Liver (tissue), 3 donors: ENCODE data around the gene NR3C1.

Experiments
- EGR1 ChIP-seq, 2 donors: IDR thresholded peaks; 2 replicates each; pipeline ENCODE4 v1.6.1; 2016 to 2018; ENCODE audit warnings: antibody characterized with exemption in 2 of 2, low read depth in 2 of 2
- FOXA1 ChIP-seq: IDR thresholded peaks from 2 replicates; pipeline ENCODE4 v1.6.1; 2016; ENCODE audit warnings: antibody characterized with exemption
- JUND ChIP-seq, 2 donors: IDR thresholded peaks; 2 replicates each; pipeline ENCODE4 v1.6.1; 2016; ENCODE audit warnings: antibody characterized with exemption in 2 of 2
- RAD21 ChIP-seq, 2 donors: IDR thresholded peaks; 2 replicates each; pipeline ENCODE4 v1.6.1; 2016; ENCODE audit warnings: antibody characterized with exemption in 2 of 2, mild to moderate bottlenecking in 2 of 2
- SP1 ChIP-seq: IDR thresholded peaks from 2 replicates; pipeline ENCODE4 v1.6.1; 2018; ENCODE audit warnings: antibody characterized with exemption, mild to moderate bottlenecking
- TAF1 ChIP-seq: conservative IDR thresholded peaks from 2 replicates; pipeline ENCODE4 v1.6.1; 2016; ENCODE audit warnings: antibody characterized with exemption, mild to moderate bottlenecking
- YY1 ChIP-seq: IDR thresholded peaks from 2 replicates; pipeline ENCODE4 v1.6.1; 2016; ENCODE audit warnings: antibody characterized with exemption, mild to moderate bottlenecking
- TF ChIP-seq, protein P1 (sequence below): fragments of 150-350 bp; IDR thresholded peaks from 2 replicates; pipeline ENCODE4 v1.5.1; 2017; ENCODE audit warnings: improper control_type of control experiment, low read depth, low read length; ENCODE audit not compliant: missing input control
- TF ChIP-seq, protein P2 (sequence below): IDR thresholded peaks from 2 replicates; pipeline ENCODE4 v1.6.1; 2016; ENCODE audit warnings: antibody characterized with exemption, mild to moderate bottlenecking
- donor health status: healthy.
- donor health status: healthy.

DNA sequence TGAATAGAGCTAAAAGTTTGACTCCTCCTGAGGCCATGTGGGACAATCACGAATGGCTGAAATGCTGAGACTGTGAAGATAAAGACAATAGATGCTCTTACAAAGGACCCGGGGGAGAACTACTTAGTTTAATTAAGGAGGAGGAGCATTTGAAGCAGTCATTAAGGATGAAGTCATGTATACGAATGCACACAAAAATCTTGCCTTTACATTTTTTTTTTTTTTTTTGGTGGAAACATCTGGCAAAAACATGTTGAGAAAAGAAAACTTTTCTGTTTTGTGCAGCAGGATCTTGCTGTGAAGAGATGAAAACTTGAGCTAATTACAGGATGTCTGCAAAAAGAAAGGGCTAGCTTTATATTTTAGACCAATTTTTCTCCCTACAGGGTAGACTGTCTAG is 42.3 kb upstream of the NR3C1 start:
- TF ChIP-seq, protein P1, sequence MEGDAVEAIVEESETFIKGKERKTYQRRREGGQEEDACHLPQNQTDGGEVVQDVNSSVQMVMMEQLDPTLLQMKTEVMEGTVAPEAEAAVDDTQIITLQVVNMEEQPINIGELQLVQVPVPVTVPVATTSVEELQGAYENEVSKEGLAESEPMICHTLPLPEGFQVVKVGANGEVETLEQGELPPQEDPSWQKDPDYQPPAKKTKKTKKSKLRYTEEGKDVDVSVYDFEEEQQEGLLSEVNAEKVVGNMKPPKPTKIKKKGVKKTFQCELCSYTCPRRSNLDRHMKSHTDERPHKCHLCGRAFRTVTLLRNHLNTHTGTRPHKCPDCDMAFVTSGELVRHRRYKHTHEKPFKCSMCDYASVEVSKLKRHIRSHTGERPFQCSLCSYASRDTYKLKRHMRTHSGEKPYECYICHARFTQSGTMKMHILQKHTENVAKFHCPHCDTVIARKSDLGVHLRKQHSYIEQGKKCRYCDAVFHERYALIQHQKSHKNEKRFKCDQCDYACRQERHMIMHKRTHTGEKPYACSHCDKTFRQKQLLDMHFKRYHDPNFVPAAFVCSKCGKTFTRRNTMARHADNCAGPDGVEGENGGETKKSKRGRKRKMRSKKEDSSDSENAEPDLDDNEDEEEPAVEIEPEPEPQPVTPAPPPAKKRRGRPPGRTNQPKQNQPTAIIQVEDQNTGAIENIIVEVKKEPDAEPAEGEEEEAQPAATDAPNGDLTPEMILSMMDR: no peak
- TF ChIP-seq SP1: no peak
- TF ChIP-seq, protein P2, sequence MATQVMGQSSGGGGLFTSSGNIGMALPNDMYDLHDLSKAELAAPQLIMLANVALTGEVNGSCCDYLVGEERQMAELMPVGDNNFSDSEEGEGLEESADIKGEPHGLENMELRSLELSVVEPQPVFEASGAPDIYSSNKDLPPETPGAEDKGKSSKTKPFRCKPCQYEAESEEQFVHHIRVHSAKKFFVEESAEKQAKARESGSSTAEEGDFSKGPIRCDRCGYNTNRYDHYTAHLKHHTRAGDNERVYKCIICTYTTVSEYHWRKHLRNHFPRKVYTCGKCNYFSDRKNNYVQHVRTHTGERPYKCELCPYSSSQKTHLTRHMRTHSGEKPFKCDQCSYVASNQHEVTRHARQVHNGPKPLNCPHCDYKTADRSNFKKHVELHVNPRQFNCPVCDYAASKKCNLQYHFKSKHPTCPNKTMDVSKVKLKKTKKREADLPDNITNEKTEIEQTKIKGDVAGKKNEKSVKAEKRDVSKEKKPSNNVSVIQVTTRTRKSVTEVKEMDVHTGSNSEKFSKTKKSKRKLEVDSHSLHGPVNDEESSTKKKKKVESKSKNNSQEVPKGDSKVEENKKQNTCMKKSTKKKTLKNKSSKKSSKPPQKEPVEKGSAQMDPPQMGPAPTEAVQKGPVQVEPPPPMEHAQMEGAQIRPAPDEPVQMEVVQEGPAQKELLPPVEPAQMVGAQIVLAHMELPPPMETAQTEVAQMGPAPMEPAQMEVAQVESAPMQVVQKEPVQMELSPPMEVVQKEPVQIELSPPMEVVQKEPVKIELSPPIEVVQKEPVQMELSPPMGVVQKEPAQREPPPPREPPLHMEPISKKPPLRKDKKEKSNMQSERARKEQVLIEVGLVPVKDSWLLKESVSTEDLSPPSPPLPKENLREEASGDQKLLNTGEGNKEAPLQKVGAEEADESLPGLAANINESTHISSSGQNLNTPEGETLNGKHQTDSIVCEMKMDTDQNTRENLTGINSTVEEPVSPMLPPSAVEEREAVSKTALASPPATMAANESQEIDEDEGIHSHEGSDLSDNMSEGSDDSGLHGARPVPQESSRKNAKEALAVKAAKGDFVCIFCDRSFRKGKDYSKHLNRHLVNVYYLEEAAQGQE: no peak
- TF ChIP-seq EGR1 (IDR thresholded peaks at IDR 0.05; ENCODE audit: low read depth in 2 of 2): no peak
- no peak for TF ChIP-seq TAF1
- no peak for TF ChIP-seq RAD21 (IDR thresholded peaks at IDR 0.05)
- no peak for TF ChIP-seq YY1
- TF ChIP-seq FOXA1: no peak
- no peak for TF ChIP-seq JUND (IDR thresholded peaks at IDR 0.05)
